PC-9 (cell line): ENCODE data around the gene PRRX2.

ENCODE experiments used
- CTCF ChIP-seq: fragments of 200-600 bp; sonication (generic); conservative IDR thresholded peaks from 2 replicates; pipeline ENCODE4 v1.6.1; 2017; ENCODE audit warnings: mixed run types, antibody characterized with exemption, mild to moderate bottlenecking, moderate library complexity
- EZH2 ChIP-seq: fragments of 200-600 bp; sonication (generic); IDR thresholded peaks from 2 replicates; pipeline ENCODE4 v1.8.0; 2017; ENCODE audit warnings: antibody characterized with exemption, low read depth

- TF ChIP-seq CTCF (no peak), EZH2 (no peak)
Measured at GRCh38 chr9:129708793-129709192, 43.3 kb downstream of the PRRX2 start.
